PC-9 (cell line): ENCODE measurements around the gene RAD9A.

Experiments
- EZH2 ChIP-seq: fragments of 200-600 bp; sonication (generic); IDR thresholded peaks from 2 replicates; pipeline ENCODE4 v1.8.0; 2017; ENCODE audit warnings: antibody characterized with exemption, low read depth
- TF ChIP-seq, protein P1 (sequence below): fragments of 200-600 bp; sonication (generic); conservative IDR thresholded peaks from 2 replicates; pipeline ENCODE4 v1.6.1; 2017; ENCODE audit warnings: mixed run types, antibody characterized with exemption, mild to moderate bottlenecking, moderate library complexity

DNA sequence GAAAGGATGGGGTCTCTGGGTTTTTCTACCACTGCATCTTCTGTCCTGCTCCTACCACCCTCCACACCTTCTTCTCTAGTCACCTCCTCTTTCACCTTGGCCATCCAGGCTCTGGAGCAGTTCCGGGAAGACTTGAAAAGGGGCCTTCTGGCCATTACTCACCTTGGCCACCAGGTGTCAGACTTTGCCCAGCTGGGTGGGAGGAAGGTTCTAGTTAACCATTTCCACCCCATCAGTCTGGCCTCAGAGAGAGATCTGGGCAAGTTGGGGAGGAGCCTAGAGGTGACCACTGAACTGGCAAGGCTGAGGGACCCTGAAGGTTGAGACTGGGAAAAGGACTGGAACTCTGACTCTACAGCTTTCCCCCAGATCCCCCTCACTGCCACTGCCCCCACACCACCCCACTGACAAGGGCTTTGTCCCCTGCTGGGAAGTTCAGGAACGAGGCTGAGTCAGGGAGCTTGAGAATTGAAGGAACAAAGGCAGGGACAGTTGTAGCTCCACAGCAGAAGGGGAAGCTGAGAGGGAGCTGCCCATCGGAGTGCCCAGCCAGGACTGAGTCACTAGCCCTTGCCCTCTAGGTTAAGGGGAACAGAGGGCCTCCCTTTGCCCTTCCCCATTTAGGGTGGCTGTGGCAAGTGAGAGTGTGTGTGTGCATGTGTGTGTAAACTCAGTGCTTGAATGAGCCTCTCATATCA is 34.8 kb upstream of the RAD9A start:
- no peak for TF ChIP-seq EZH2
- TF ChIP-seq, protein P1, sequence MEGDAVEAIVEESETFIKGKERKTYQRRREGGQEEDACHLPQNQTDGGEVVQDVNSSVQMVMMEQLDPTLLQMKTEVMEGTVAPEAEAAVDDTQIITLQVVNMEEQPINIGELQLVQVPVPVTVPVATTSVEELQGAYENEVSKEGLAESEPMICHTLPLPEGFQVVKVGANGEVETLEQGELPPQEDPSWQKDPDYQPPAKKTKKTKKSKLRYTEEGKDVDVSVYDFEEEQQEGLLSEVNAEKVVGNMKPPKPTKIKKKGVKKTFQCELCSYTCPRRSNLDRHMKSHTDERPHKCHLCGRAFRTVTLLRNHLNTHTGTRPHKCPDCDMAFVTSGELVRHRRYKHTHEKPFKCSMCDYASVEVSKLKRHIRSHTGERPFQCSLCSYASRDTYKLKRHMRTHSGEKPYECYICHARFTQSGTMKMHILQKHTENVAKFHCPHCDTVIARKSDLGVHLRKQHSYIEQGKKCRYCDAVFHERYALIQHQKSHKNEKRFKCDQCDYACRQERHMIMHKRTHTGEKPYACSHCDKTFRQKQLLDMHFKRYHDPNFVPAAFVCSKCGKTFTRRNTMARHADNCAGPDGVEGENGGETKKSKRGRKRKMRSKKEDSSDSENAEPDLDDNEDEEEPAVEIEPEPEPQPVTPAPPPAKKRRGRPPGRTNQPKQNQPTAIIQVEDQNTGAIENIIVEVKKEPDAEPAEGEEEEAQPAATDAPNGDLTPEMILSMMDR: peak; percentile 99
